GM13976 (cell line): Measurements from ENCODE around the gene QRICH1.

ENCODE experiments used
- DNase-seq: peaks from one replicate; pipeline ENCODE4 v3.0.0; 2012; ENCODE audit warnings: low spot score
- CTCF ChIP-seq: IDR thresholded peaks from 2 replicates; pipeline ENCODE4 v1.5.1; 2012; ENCODE audit warnings: borderline replicate concordance, mild to moderate bottlenecking; ENCODE audit not compliant: insufficient read depth; ENCODE audit errors: extremely low read depth, missing control alignments, control extremely low read depth
- in situ Hi-C: fragments of 300-500 bp; cut with MboI; formaldehyde crosslinking; loops from one replicate; pipeline ENCODE4 v1.12.0; 2022; ENCODE audit warnings: low sequenced_read_pairs, mixed read lengths, inconsistent platforms; ENCODE audit not compliant: unreplicated experiment

Gene QRICH1

GRCh38 chr3:49092938-49093852, 676 bp downstream of the QRICH1 start:
- DNase-seq, result peak; percentile 82
- in situ Hi-C loops, result no loop called here
- no peak for TF ChIP-seq CTCF

GRCh38 chr3:49081429-49081828, 12.4 kb downstream of the QRICH1 start:
- no peak for DNase-seq
- in situ Hi-C loops, result no loop called here
- TF ChIP-seq CTCF, result no peak

- in situ Hi-C loops, result no loop called here
- no peak for TF ChIP-seq CTCF
- no peak for DNase-seq
Measured at GRCh38 chr3:49079270-49079669, 14.6 kb downstream of the QRICH1 start.

DNA sequence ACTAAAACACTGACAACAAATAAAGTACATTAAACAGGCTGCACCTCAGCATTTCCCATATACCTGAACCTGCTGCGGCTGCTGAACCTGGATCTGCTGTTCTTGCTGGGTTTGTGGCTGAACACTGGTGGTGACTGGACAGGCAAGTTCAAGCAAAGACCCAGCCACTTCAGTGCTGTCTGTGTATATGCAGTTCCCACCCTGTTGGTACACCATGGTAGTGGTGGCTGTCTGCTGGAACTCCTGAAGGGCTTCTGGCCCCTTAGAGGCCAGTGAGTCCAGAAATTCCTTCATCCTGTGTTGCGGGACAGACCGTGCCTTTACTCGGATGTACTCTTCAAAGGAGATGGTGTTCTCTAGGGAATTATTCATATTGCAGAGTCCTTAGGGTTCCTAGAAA, 17.2 kb downstream of the QRICH1 start:
- no peak for DNase-seq
- TF ChIP-seq CTCF, result no peak
- in situ Hi-C loops, result no loop called here

- TF ChIP-seq CTCF, result no peak
- no peak for DNase-seq
- in situ Hi-C loops, result no loop called here
Measured at GRCh38 chr3:49076116-49076515, 17.8 kb downstream of the QRICH1 start.

DNA sequence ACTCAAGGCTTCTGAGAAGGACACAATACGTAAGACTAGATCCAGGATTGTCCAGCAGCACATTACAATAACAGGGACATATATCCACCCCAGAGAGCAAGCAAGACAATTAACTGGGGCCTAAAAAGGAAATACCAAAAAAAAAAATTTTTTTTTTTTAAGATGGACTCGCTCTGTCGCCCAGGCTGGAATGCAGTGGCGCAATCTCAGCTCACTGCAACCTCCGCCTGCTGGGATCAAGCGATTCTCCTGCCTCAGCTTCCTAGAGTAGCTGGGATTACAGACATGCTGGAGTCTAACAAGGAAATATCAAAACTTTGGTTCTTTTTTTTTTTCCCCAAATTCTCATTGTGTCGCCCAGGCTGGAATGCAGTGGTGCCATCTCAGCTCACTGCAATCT, 35.9 kb downstream of the QRICH1 start:
- TF ChIP-seq CTCF, result no peak
- in situ Hi-C loops, result no loop called here
- DNase-seq, result no peak
